Measurements from ENCODE around the gene MGRN1. TPM values are rescaled to one million over a fixed set of nuclear protein-coding genes. Genes with fewer than 3 reads are reported as not detected.

Gene MGRN1
- total RNA-seq (58.2 and 66.6 TPM in 2 replicates), polyA plus RNA-seq (42.6 and 47.2 TPM in 2 replicates)

DNA sequence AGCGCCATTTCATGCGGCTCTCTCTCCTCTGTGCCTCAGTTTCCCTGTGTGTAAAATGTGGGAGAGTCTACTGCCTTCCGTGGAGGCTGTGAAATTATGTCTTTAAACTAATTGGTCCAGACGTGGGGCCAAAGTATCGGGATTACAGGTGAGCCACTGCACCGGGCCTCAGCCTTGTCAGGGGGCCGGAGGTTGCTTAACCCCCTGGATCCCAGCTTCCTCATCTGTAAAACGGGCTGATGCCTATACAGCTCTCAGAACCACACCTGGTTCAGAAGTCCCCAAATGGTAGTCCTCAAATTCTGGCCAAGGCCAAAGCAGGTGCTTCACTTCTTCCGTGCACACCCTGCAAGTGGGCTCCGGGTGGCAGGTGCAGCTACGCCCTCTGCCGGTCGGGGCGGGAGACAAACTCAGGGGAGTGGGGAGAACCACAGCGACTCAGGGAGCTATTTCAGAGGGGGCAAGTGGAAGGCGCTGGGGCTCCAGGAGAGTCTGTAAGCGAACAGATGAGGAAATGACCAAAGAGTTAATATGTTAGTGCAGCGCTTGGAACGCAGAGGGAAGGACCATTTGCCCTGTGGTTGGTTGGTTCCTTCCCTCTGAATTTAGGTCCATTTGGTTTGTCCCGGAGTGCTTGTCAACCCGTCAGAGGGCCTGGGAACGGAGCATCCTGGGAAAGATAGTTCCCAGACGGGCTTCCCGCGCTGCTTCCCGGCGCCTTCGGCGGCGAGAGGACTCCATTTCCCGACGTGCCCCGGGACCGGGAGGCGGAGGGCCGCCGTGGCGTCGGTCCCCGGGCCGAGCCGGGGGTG, at the start of gene MGRN1:
MGRN1 (plus strand) TSS at position 812 of the 812 bp plus-strand sequence. CDS start 135 bp downstream, outside the sequence.
- H3K9me3 ChIP-seq (ENCODE audit: low read depth), result no peaks in the 10 kb centered on the region
- DNase-seq (ENCODE audit: low read depth in 1 of 2, low spot score in 1 of 2), result peak; percentile 98
- H3K4me1 ChIP-seq (ENCODE audit: low read depth), result peaks cover 5% of the 10 kb centered on the region
- no peaks in the 10 kb centered on the region for H3K36me3 ChIP-seq
- no peaks in the 10 kb centered on the region for H3K27me3 ChIP-seq
- H3K4me3 ChIP-seq, result peak within 1 kb of the TSS; percentile 74
- TF ChIP-seq CTCF (IDR thresholded peaks at IDR 0.05; ENCODE audit: low read depth, low read length), result peak; percentile 98
- H3K27ac ChIP-seq, result peak within 1 kb of the TSS; percentile 96

DNA sequence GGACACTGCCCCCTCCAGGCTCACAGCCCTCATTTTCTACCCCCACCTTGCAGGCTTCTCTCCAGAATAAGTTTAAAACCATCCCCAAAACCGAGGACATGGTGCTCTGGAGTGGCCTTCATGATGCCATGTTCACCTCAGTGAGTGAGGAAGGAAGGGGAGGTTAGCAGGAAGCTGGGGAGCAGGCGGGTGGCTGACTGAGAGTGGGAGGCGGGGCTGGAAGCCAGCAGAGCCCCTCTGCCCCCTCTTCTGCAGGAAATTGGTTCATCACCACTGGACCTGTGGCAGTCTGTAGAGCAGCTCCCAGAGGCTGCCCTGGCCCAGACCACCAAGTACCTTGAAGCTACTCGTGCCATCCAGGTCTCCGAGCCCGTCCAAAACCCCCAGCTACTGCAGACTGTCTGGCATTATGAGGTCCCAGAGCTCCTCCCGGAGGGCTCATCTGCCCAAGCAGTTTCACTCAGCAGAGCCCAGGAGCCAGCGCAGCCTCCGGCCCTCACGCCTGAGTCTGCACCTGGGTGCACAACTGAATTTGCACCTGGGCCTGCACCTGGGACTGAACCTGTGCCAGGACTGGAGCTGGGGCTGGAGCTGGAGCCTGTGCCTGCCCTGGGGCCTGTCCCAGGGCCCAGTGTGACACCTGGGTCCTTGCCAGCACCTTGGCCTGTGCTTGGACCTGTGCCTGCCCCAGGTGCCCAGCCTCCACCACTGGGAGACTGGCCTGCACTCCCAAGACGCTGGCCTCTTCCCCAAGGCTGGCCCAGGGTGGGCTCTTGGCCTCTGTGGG, 49.5 kb upstream of the MGRN1 start:
- H3K27me3 ChIP-seq, result no peaks in the 10 kb centered on the region
- H3K4me3 ChIP-seq, result no peak overlapping the region
- no peak for DNase-seq (ENCODE audit: low read depth in 1 of 2, low spot score in 1 of 2)
- H3K27ac ChIP-seq, result no peak overlapping the region
- TF ChIP-seq CTCF (IDR thresholded peaks at IDR 0.05; ENCODE audit: low read depth, low read length), result no peak
- H3K4me1 ChIP-seq (ENCODE audit: low read depth), result no peaks in the 10 kb centered on the region
- no peaks in the 10 kb centered on the region for H3K36me3 ChIP-seq
- H3K9me3 ChIP-seq (ENCODE audit: low read depth), result no peaks in the 10 kb centered on the region

- no peak for DNase-seq (ENCODE audit: low read depth in 1 of 2, low spot score in 1 of 2)
Measured at GRCh38 chr16:4576008-4576407, 48.6 kb upstream of the MGRN1 start.

GRCh38 chr16:4578961-4579530, 45.6 kb upstream of the MGRN1 start:
- Histone ChIP-seq H3K9me3 (ENCODE audit: low read depth) (no peaks in the 10 kb centered on the region), H3K27me3 (no peaks in the 10 kb centered on the region), H3K4me1 (ENCODE audit: low read depth) (no peaks in the 10 kb centered on the region), H3K36me3 (no peaks in the 10 kb centered on the region), H3K27ac (no peak overlapping the region), H3K4me3 (no peak overlapping the region)
- DNase-seq (ENCODE audit: low read depth in 1 of 2, low spot score in 1 of 2), result no peak
- TF ChIP-seq CTCF (IDR thresholded peaks at IDR 0.05; ENCODE audit: low read depth, low read length), result no peak

More at GRCh38 chr16:4576008-4576407, 48.6 kb upstream of the MGRN1 start:
- TF ChIP-seq CTCF (IDR thresholded peaks at IDR 0.05; ENCODE audit: low read depth, low read length), result no peak
- Histone ChIP-seq H3K4me3 (no peak overlapping the region), H3K27me3 (no peaks in the 10 kb centered on the region), H3K4me1 (ENCODE audit: low read depth) (no peaks in the 10 kb centered on the region), H3K9me3 (ENCODE audit: low read depth) (no peaks in the 10 kb centered on the region), H3K27ac (no peak overlapping the region), H3K36me3 (no peaks in the 10 kb centered on the region)

DNA sequence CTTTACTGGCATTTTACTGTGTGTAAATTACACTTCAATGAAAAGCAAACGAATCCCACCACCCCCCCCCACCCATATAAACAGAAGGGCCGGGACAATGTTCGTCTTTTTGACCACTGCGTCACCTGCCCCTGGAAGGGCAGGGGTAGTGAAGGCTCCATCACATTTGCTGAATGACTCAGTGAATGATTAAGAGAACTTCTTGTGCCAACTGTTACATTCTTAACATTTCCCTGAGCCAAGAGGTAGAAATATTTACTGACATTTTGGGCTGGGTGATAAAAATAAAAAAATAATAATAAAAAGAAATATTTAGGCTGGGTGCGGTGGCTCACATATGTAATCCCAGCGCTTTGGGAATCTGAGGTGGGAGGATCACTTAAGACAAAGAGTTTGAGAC, 44.4 kb upstream of the MGRN1 start:
- H3K36me3 ChIP-seq, result no peaks in the 10 kb centered on the region
- TF ChIP-seq CTCF (IDR thresholded peaks at IDR 0.05; ENCODE audit: low read depth, low read length), result no peak

More for the DNA sequence above, 44.4 kb upstream of the MGRN1 start:
- Histone ChIP-seq H3K9me3 (ENCODE audit: low read depth) (no peaks in the 10 kb centered on the region), H3K27ac (no peak overlapping the region), H3K4me3 (no peak overlapping the region), H3K27me3 (no peaks in the 10 kb centered on the region), H3K4me1 (ENCODE audit: low read depth) (no peaks in the 10 kb centered on the region)
- peak in 1 of 2 donors; percentile 12 for DNase-seq (ENCODE audit: low read depth in 1 of 2, low spot score in 1 of 2)

All from cardiac muscle cell (in vitro differentiated cells and primary cell).